OCI-LY1 (cell line): ENCODE results near the gene PPARD.
"Not testable (repeated sequence)": the region's sequence is repeated elsewhere in the genome, so short reads cannot be mapped to it uniquely, and the experiment has no call there.

Experiments used
- H2AFZ ChIP-seq: fragments of 200-600 bp; sonication (generic), shearing (Covaris generic); 2 replicates; pipeline ENCODE4 v1.6.0; 2014; ENCODE audit warnings: antibody characterized with exemption, mild to moderate bottlenecking, low read length
- H3F3A ChIP-seq: fragments of 200-600 bp; sonication (generic), shearing (Covaris generic); 2 replicates; pipeline ENCODE4 v1.6.0; 2014; ENCODE audit warnings: mild to moderate bottlenecking, antibody characterized with exemption, low read length, moderate library complexity; ENCODE audit not compliant: insufficient read depth
- H3K27ac ChIP-seq: fragments of 200-600 bp; sonication (generic); 2 replicates; pipeline ENCODE4 v1.5.1; 2014; ENCODE audit warnings: low read length, mixed run types, mild to moderate bottlenecking, low read depth; ENCODE audit not compliant: poor library complexity, severe bottlenecking
- H3K27me3 ChIP-seq: fragments of 200-600 bp; sonication (generic); 2 replicates; pipeline ENCODE4 v1.6.0; 2014; ENCODE audit warnings: antibody characterized with exemption, mild to moderate bottlenecking, low read length, moderate library complexity; ENCODE audit not compliant: insufficient read depth
- H3K36me3 ChIP-seq: fragments of 200-600 bp; sonication (generic); 2 replicates; pipeline ENCODE4 v1.6.1; 2014; ENCODE audit warnings: mild to moderate bottlenecking, antibody characterized with exemption, low read length, moderate library complexity, mixed read lengths; ENCODE audit not compliant: insufficient read depth
- H3K4me1 ChIP-seq: fragments of 200-600 bp; sonication (generic); 2 replicates; pipeline ENCODE4 v1.5.1; 2014; ENCODE audit warnings: mild to moderate bottlenecking, low read length, moderate library complexity; ENCODE audit not compliant: insufficient read depth, severe bottlenecking
- H3K4me2 ChIP-seq: fragments of 200-600 bp; sonication (generic), shearing (Covaris generic); 2 replicates; pipeline ENCODE4 v1.6.1; 2014; ENCODE audit warnings: low read length
- H3K4me3 ChIP-seq: fragments of 200-600 bp; sonication (generic); 2 replicates; pipeline ENCODE4 v1.5.1; 2014; ENCODE audit warnings: low read length, low read depth, mild to moderate bottlenecking, mixed read lengths; ENCODE audit not compliant: poor library complexity, severe bottlenecking
- H3K79me2 ChIP-seq: fragments of 200-600 bp; shearing (Covaris generic); 2 replicates; pipeline ENCODE4 v1.6.1; 2016; ENCODE audit warnings: mixed run types, low read length, mixed read lengths; ENCODE audit not compliant: insufficient read depth
- H3K9ac ChIP-seq: fragments of 200-600 bp; sonication (generic), shearing (Covaris generic); 2 replicates; pipeline ENCODE4 v1.6.1; 2014; ENCODE audit warnings: mild to moderate bottlenecking, low read length, mixed read lengths
- H3K9me2 ChIP-seq: fragments of 200-600 bp; sonication (generic), shearing (Covaris generic); 2 replicates; pipeline ENCODE4 v1.6.1; 2014; ENCODE audit warnings: low read depth, mild to moderate bottlenecking, low read length, mixed read lengths
- H3K9me3 ChIP-seq: fragments of 200-600 bp; shearing (Covaris generic); 2 replicates; pipeline ENCODE4 v1.6.1; 2014; ENCODE audit warnings: low read length, mixed read lengths
- H4K20me1 ChIP-seq: fragments of 200-600 bp; sonication (generic), shearing (Covaris generic); 2 replicates; pipeline ENCODE4 v1.6.0; 2016; ENCODE audit warnings: mild to moderate bottlenecking, low read length; ENCODE audit not compliant: insufficient read depth
- CTCF ChIP-seq: fragments of 200-600 bp; sonication (generic), shearing (Covaris generic); IDR thresholded peaks from 2 replicates; pipeline ENCODE4 v1.5.1; 2017; ENCODE audit warnings: mild to moderate bottlenecking, antibody characterized with exemption, low read length, moderate library complexity, mixed read lengths
- EZH2 ChIP-seq: fragments of 200-600 bp; sonication (generic), shearing (Covaris generic); IDR thresholded peaks from 2 replicates; pipeline ENCODE4 v1.8.0; 2017; ENCODE audit warnings: borderline replicate concordance, mixed run types, mild to moderate bottlenecking, antibody characterized with exemption, low read length, moderate library complexity, mixed read lengths

PPARD gene

GRCh38 chr6:35330541-35331119 lies 11.7 kb upstream of the PPARD start:
- H3K36me3 ChIP-seq = no peaks in the 10 kb centered on the region
- H3K4me1 ChIP-seq = peaks cover 16% of the 10 kb centered on the region
- no peak overlapping the region for H3K9ac ChIP-seq
- no peaks in the 10 kb centered on the region for H3K9me3 ChIP-seq
- no peak overlapping the region for H3K27ac ChIP-seq
- no peaks in the 10 kb centered on the region for H3K9me2 ChIP-seq
- TF ChIP-seq EZH2 (no peak), CTCF (no peak)
- no peak overlapping the region for H3K4me3 ChIP-seq
- H3F3A ChIP-seq = no peaks in the 10 kb centered on the region
- H4K20me1 ChIP-seq = no peaks in the 10 kb centered on the region
- H2AFZ ChIP-seq = no peak overlapping the region
- no peaks in the 10 kb centered on the region for H3K79me2 ChIP-seq
- H3K4me2 ChIP-seq = no peak overlapping the region
- H3K27me3 ChIP-seq = no peaks in the 10 kb centered on the region

DNA sequence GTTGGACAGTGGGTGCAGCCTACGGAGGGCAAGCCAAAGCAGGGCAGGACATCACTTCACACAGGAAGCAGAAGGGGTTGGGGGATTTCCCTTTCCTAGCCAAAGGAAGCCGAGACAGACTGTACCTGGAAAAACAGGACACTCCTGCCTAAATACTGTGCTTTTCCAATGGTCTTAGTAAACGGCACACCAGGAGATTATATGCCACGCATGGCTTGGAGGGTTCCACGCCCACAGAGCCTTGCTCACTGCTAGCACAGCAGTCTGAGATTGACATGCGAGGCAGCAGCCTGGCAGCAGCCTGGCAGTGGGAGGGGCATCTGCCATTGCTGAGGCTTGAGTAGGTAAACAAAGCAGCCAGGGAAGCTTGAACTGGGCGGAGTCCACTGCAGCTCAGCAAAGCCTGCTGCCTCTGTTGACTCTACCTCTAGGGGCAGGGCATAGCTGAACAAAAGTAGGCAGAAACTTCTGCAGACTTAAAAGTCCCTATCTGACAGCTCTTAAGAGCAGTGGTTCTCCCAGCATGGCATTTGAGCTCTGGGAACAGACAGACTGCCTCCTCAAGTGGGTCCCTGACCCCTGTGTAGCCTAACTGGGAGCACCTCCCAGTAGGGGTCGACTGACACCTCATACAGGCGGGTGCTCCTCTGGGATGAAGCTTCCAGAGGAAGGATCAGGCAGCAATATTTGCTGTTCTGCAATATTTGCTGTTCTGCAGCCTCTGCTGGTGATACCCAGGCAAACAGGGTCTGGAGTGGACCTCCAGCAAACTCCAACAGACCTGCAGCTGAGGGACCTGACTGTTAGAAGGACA lies 10.1 kb upstream of the PPARD start:
- not testable (repeated sequence) for H3K4me3 ChIP-seq, H3K27ac ChIP-seq

DNA sequence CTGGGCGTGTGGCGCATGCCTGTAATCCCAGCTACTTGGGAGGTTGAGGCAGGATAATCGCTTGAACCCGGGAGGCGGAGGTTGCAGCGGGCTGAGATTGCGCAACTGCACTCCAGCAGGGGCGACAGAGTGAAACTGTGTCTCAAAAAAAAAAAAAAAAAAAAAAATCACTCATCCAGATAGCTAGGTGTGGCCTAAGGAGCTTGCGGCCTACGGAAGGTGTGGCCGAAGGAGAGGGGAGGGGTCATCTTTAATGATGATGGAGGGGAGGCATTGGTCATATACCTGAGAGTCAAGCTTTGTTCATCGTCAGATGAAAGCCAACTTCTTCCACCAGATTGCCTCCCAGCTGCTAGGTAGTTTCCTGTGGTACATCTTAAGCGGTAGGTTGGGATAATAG lies 801 bp upstream of the PPARD start:
- Histone ChIP-seq H2AFZ (no peak overlapping the region), H3K9me2 (no peaks in the 10 kb centered on the region), H3K9me3 (no peaks in the 10 kb centered on the region), H3K79me2 (no peaks in the 10 kb centered on the region), H3K27me3 (no peaks in the 10 kb centered on the region), H4K20me1 (no peaks in the 10 kb centered on the region), H3K4me3 (no peak overlapping the region), H3K4me2 (peak overlapping the region; percentile 27; the same call in 1 of the 2 replicates), H3F3A (no peaks in the 10 kb centered on the region), H3K4me1 (peaks cover 21% of the 10 kb centered on the region), H3K27ac (no peak overlapping the region), H3K36me3 (peaks cover 12% of the 10 kb centered on the region), H3K9ac (no peak overlapping the region)
- TF ChIP-seq CTCF (no peak), EZH2 (no peak)

More for the DNA sequence above, 10.1 kb upstream of the PPARD start:
- H3K9ac ChIP-seq, H3K79me2 ChIP-seq, H3K36me3 ChIP-seq, H3K9me2 ChIP-seq, H4K20me1 ChIP-seq, H2AFZ ChIP-seq, H3F3A ChIP-seq, H3K9me3 ChIP-seq, H3K27me3 ChIP-seq: not testable (repeated sequence)
- peak overlapping the region; percentile 14; the same call in 1 of the 2 replicates for H3K4me2 ChIP-seq
- H3K4me1 ChIP-seq = peaks cover 13% of the 10 kb centered on the region
